Fibroblast of lung (primary cell): ENCODE measurements around the gene APPL2. TPM values are rescaled to one million over a fixed set of nuclear protein-coding genes. Genes with fewer than 3 reads are reported as not detected.

Source experiments
- DNase-seq, 2 donors: peaks; one replicate each; pipeline versions ENCODE4 v3.0.0 to v3.0.0-alpha.2; 2010; ENCODE audit warnings: low read depth in 2 of 2
- H2AFZ ChIP-seq: 2 replicates; pipeline ENCODE4 v1.5.1; 2012; ENCODE audit warnings: low read length, control low read depth, inconsistent platforms
- H3K27ac ChIP-seq: 2 replicates; pipeline ENCODE4 v1.5.1; 2011; ENCODE audit warnings: low read length, control low read depth; ENCODE audit not compliant: insufficient read depth
- H3K27me3 ChIP-seq: 2 replicates; pipeline ENCODE4 v1.5.1; 2011; ENCODE audit warnings: mild to moderate bottlenecking, low read length; ENCODE audit not compliant: control insufficient read depth, insufficient read depth
- H3K36me3 ChIP-seq: 2 replicates; pipeline ENCODE4 v1.5.1; 2011; ENCODE audit warnings: low read length; ENCODE audit not compliant: control insufficient read depth, insufficient read depth
- H3K4me1 ChIP-seq: 2 replicates; pipeline ENCODE4 v1.5.1; 2011; ENCODE audit warnings: low read length; ENCODE audit not compliant: control insufficient read depth, insufficient read depth; ENCODE audit errors: extremely low read depth
- H3K4me2 ChIP-seq: 2 replicates; pipeline ENCODE4 v1.5.1; 2011; ENCODE audit warnings: low read length, control low read depth; ENCODE audit not compliant: insufficient read depth; ENCODE audit errors: extremely low read depth
- H3K4me3 ChIP-seq, 4 experiments: fragments of 200-600 bp in 1 of 4; sonication (generic) in 1 of 4; replicated peaks in 1 of 4; 2 replicates each; pipeline ENCODE4 v1.5.1; 2011 to 2016; ENCODE audit warnings: low read length in 4 of 4, low read depth in 3 of 4, mild to moderate bottlenecking in 3 of 4, control low read depth in 2 of 4, inconsistent platforms in 1 of 4, mixed read lengths in 1 of 4; ENCODE audit not compliant: insufficient read depth in 1 of 4; ENCODE audit errors: control extremely low read depth in 1 of 4
- H3K79me2 ChIP-seq: 2 replicates; pipeline ENCODE4 v1.5.1; 2012; ENCODE audit warnings: mild to moderate bottlenecking, low read length, inconsistent platforms; ENCODE audit not compliant: control insufficient read depth, insufficient read depth
- H3K9ac ChIP-seq: 2 replicates; pipeline ENCODE4 v1.5.1; 2011; ENCODE audit warnings: mild to moderate bottlenecking, low read length, control low read depth; ENCODE audit not compliant: insufficient read depth
- H3K9me3 ChIP-seq: 2 replicates; pipeline ENCODE4 v1.5.1; 2012; ENCODE audit warnings: low read depth, low read length; ENCODE audit not compliant: control insufficient read depth, insufficient read depth
- H4K20me1 ChIP-seq: 2 replicates; pipeline ENCODE4 v1.5.1; 2011; ENCODE audit warnings: low read length; ENCODE audit not compliant: control insufficient read depth, insufficient read depth; ENCODE audit errors: extremely low read depth
- CTCF ChIP-seq, 2 donors: IDR thresholded peaks in 1 of 2; conservative IDR thresholded peaks in 1 of 2; 1 replicate in 1 of 2; 2 replicates in 1 of 2; pipeline ENCODE4 v1.5.1; 2011 to 2012; ENCODE audit warnings: low read length in 2 of 2, control low read depth in 1 of 2, inconsistent platforms in 1 of 2, low read depth in 1 of 2, mild to moderate bottlenecking in 1 of 2
- EZH2 ChIP-seq: IDR thresholded peaks from 2 replicates; pipeline ENCODE4 v1.5.1; 2012; ENCODE audit warnings: low read length, control low read depth, mild to moderate bottlenecking; ENCODE audit errors: missing control alignments
- polyA plus RNA-seq, 2 donors: library from polyadenylated mRNA; depleted of rRNA in 1 of 2; stranded (reverse) in 1 of 2; unstranded in 1 of 2; fragments of >200 nt; gene quantifications; 2 replicates each; pipeline ENCODE4 v1.2.1, GENCODE V29; 2011 to 2012; ENCODE audit warnings: missing spikeins in 1 of 2
- total RNA-seq: library from RNA; depleted of rRNA; stranded (reverse); fragments of >200 nt; gene quantifications from 2 replicates; pipeline ENCODE4 v1.2.1, GENCODE V29; 2014

Gene APPL2
- total and polyA plus RNA-seq, 2 donors (not counting 1 experiment from before 2014, with no cell fraction given): 53.8 to 68.0 TPM

DNA sequence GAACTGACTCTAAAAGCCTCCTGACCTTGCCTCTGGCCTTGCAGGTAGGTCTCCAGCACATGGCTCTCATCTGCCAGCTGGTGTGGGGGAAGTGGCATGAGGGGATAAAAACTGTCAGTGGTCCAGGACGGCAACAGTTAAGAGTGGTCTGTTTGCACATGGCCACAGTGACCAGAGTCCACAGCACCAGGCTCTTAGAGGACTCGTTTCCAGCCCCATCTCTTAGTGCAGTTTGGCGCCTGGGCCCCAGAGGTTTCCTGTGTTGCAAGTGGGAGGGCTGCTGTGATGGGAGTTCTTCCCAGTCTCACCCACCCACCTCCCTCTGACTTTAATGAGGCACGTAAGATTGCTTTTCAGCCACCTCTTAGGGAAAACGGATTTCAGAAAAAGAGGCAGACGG, 37.0 kb downstream of the APPL2 start:
- H3K4me2 ChIP-seq: no peak overlapping the region
- TF ChIP-seq EZH2 (no peak), CTCF (conservative IDR thresholded peaks at IDR 0.05 in 1 of 2, IDR thresholded peaks at IDR 0.05 in 1 of 2; ENCODE audit: low read depth in 1 of 2, low read length in 2 of 2) (no peak)
- peaks cover 39% of the 10 kb centered on the region for H3K36me3 ChIP-seq
- H4K20me1 ChIP-seq: no peaks in the 10 kb centered on the region
- peaks cover 2% of the 10 kb centered on the region for H3K4me1 ChIP-seq
- H3K4me3 ChIP-seq: no peak overlapping the region
- H3K9me3 ChIP-seq: no peaks in the 10 kb centered on the region
- H3K27ac ChIP-seq: peak overlapping the region; percentile 23
- H3K27me3 ChIP-seq: no peaks in the 10 kb centered on the region
- no peak for DNase-seq
- H3K79me2 ChIP-seq: no peaks in the 10 kb centered on the region
- no peak overlapping the region for H3K9ac ChIP-seq
- H2AFZ ChIP-seq: no peak overlapping the region

DNA sequence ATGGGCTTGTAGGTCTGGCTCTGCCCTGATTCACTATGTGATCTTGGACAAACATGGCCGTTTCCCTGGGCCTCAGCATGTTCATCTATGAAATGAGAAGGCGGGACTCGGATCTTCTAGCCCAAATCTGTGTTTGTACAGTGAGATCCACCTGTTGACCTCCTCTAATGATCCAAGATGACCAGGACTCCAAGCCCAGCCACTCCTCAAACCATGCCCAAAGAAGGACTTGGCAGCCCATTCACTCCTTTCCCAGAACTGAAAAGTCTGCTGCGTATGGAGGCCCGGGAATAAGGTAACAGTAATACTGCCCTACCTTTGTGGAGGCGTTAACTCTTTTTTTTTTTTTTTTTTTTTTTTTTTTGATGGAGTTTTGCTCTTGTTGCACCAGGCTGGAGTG, 39.9 kb downstream of the APPL2 start:
- H3K4me2 ChIP-seq: no peak overlapping the region
- no peaks in the 10 kb centered on the region for H4K20me1 ChIP-seq
- H3K9me3 ChIP-seq: no peaks in the 10 kb centered on the region
- H3K79me2 ChIP-seq: no peaks in the 10 kb centered on the region
- no peak for DNase-seq
- no peak overlapping the region for H3K4me3 ChIP-seq
- TF ChIP-seq EZH2: no peak
- TF ChIP-seq CTCF (conservative IDR thresholded peaks at IDR 0.05 in 1 of 2, IDR thresholded peaks at IDR 0.05 in 1 of 2; ENCODE audit: low read depth in 1 of 2, low read length in 2 of 2): no peak
- no peak overlapping the region for H3K9ac ChIP-seq
- no peak overlapping the region for H2AFZ ChIP-seq
- H3K4me1 ChIP-seq: peaks cover 2% of the 10 kb centered on the region
- H3K27me3 ChIP-seq: no peaks in the 10 kb centered on the region
- H3K36me3 ChIP-seq: peaks cover 34% of the 10 kb centered on the region
- no peak overlapping the region for H3K27ac ChIP-seq

GRCh38 chr12:105194947-105195346, 41.0 kb downstream of the APPL2 start:
- H3K4me2 ChIP-seq: no peak overlapping the region
- no peak overlapping the region for H3K9ac ChIP-seq
- no peak overlapping the region for H3K27ac ChIP-seq
- peaks cover 37% of the 10 kb centered on the region for H3K36me3 ChIP-seq
- no peaks in the 10 kb centered on the region for H3K79me2 ChIP-seq
- H2AFZ ChIP-seq: no peak overlapping the region
- H3K9me3 ChIP-seq: no peaks in the 10 kb centered on the region
- TF ChIP-seq EZH2 (no peak), CTCF (conservative IDR thresholded peaks at IDR 0.05 in 1 of 2, IDR thresholded peaks at IDR 0.05 in 1 of 2; ENCODE audit: low read depth in 1 of 2, low read length in 2 of 2) (no peak)
- H3K27me3 ChIP-seq: no peaks in the 10 kb centered on the region
- H3K4me1 ChIP-seq: peaks cover 2% of the 10 kb centered on the region
- no peak for DNase-seq
- H3K4me3 ChIP-seq: no peak overlapping the region
- H4K20me1 ChIP-seq: no peaks in the 10 kb centered on the region
